Keratinocyte (primary cell): Measurements from ENCODE around the gene JUP.

Source experiments
- EZH2 ChIP-seq: IDR thresholded peaks from one replicate; pipeline ENCODE4 v1.6.1; 2012; ENCODE audit warnings: inconsistent platforms, mild to moderate bottlenecking, low read length, moderate library complexity
- TF ChIP-seq, protein P1 (sequence below), 3 experiments: IDR thresholded peaks in 1 of 3; conservative IDR thresholded peaks in 1 of 3; optimal IDR thresholded peaks in 1 of 3; 2 replicates in 2 of 3; 3 replicates in 1 of 3; pipeline versions ENCODE3 to v1.5.1; 2011; ENCODE audit warnings: low read length in 3 of 3, mild to moderate bottlenecking in 3 of 3, moderate library complexity in 2 of 3, control low read depth in 1 of 3, inconsistent platforms in 1 of 3; ENCODE audit not compliant: insufficient read depth in 2 of 3; ENCODE audit errors: extremely low read depth in 1 of 3

DNA sequence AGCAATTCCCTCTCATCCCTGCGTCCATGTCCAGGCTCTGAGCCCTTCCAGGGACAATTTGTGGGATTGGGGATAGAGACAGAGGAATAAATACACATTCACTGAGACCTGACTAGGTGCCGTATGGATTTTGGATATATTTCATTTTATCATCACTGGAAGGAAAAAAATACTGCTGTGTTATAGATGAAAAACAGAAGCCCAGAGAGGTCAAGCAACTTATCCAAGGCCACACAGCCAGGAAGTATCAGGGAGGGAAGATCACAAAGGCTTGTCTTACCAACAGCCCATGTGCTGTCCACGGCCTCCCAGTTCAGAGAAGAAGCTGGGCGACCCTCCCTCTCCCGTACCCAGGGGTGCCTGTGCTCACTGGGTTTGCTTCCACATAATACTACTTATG lies 46.0 kb downstream of the JUP start:
- TF ChIP-seq, protein P1, sequence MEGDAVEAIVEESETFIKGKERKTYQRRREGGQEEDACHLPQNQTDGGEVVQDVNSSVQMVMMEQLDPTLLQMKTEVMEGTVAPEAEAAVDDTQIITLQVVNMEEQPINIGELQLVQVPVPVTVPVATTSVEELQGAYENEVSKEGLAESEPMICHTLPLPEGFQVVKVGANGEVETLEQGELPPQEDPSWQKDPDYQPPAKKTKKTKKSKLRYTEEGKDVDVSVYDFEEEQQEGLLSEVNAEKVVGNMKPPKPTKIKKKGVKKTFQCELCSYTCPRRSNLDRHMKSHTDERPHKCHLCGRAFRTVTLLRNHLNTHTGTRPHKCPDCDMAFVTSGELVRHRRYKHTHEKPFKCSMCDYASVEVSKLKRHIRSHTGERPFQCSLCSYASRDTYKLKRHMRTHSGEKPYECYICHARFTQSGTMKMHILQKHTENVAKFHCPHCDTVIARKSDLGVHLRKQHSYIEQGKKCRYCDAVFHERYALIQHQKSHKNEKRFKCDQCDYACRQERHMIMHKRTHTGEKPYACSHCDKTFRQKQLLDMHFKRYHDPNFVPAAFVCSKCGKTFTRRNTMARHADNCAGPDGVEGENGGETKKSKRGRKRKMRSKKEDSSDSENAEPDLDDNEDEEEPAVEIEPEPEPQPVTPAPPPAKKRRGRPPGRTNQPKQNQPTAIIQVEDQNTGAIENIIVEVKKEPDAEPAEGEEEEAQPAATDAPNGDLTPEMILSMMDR (optimal IDR thresholded peaks at IDR 0.05 in 1 of 3, IDR thresholded peaks at IDR 0.05 in 1 of 3, conservative IDR thresholded peaks at IDR 0.05 in 1 of 3; ENCODE audit: extremely low read depth in 1 of 3, insufficient read depth in 2 of 3, low read length in 3 of 3): no peak
- TF ChIP-seq EZH2: no peak
